Parathyroid adenoma (tissue), 2 donors: ENCODE data around the gene CUL2.
"Not testable (repeated sequence)": the region's sequence is repeated elsewhere in the genome, so short reads cannot be mapped to it uniquely, and the experiment has no call there.

ENCODE experiments used
- H2AFZ ChIP-seq: fragments of 300-600 bp; sonication (generic); one replicate; pipeline ENCODE4 v1.7.0; 2017; ENCODE audit warnings: antibody characterized with exemption, mild to moderate bottlenecking
- H3K27ac ChIP-seq: fragments of 300-600 bp; sonication (generic); one replicate; pipeline ENCODE4 v1.7.0; 2017
- H3K27me3 ChIP-seq: fragments of 300-600 bp; sonication (generic); one replicate; pipeline ENCODE4 v1.7.0; 2017; ENCODE audit warnings: low read length; ENCODE audit not compliant: control insufficient read depth, insufficient read depth
- H3K36me3 ChIP-seq: fragments of 300-600 bp; sonication (generic); one replicate; pipeline ENCODE4 v1.7.0; 2017; ENCODE audit warnings: low read length; ENCODE audit not compliant: control insufficient read depth, insufficient read depth
- H3K4me1 ChIP-seq: fragments of 300-600 bp; sonication (generic); one replicate; pipeline ENCODE4 v1.7.0; 2017; ENCODE audit warnings: control low read depth
- H3K4me2 ChIP-seq: fragments of 300-600 bp; sonication (generic); one replicate; pipeline ENCODE4 v1.7.0; 2017; ENCODE audit warnings: low read length
- H3K4me3 ChIP-seq: fragments of 300-600 bp; sonication (generic); one replicate; pipeline ENCODE4 v1.7.0; 2017; ENCODE audit warnings: low read depth, low read length
- H3K79me2 ChIP-seq: fragments of 300-600 bp; sonication (generic); one replicate; pipeline ENCODE4 v1.7.0; 2017; ENCODE audit warnings: control low read depth
- H3K9ac ChIP-seq: fragments of 300-600 bp; sonication (generic); one replicate; pipeline ENCODE4 v1.7.0; 2017; ENCODE audit warnings: mild to moderate bottlenecking
- H3K9me3 ChIP-seq: fragments of 300-600 bp; sonication (generic); one replicate; pipeline ENCODE4 v1.7.0; 2017; ENCODE audit warnings: low read length; ENCODE audit not compliant: control insufficient read depth
- TF ChIP-seq, protein P1 (sequence below): fragments of 300-600 bp; sonication (generic); IDR thresholded peaks from one replicate; pipeline ENCODE4 v1.7.0; 2017; ENCODE audit warnings: antibody characterized with exemption, mild to moderate bottlenecking
- donor health status: primary hyperparathyroidism.

Gene CUL2

DNA sequence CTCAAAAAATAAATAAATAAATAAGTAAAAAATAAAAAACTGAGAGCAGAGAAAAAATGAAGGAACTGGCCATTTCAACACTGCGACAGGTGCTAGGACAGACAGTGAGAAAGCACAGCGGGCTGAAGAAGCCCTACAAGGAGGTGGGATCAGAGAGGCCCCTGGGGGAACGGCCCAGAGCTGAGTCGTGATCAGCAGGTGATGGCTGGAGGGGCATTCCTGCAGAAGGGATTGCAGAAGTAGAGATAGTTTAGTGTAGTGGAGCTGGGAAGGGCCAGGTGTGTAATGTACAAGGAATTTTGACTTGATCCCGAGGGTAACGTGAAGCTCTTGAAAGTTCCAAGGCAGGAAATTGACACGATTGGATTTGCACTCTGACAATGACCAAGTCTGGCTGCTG, 112.1 kb downstream of the CUL2 start:
- TF ChIP-seq, protein P1, sequence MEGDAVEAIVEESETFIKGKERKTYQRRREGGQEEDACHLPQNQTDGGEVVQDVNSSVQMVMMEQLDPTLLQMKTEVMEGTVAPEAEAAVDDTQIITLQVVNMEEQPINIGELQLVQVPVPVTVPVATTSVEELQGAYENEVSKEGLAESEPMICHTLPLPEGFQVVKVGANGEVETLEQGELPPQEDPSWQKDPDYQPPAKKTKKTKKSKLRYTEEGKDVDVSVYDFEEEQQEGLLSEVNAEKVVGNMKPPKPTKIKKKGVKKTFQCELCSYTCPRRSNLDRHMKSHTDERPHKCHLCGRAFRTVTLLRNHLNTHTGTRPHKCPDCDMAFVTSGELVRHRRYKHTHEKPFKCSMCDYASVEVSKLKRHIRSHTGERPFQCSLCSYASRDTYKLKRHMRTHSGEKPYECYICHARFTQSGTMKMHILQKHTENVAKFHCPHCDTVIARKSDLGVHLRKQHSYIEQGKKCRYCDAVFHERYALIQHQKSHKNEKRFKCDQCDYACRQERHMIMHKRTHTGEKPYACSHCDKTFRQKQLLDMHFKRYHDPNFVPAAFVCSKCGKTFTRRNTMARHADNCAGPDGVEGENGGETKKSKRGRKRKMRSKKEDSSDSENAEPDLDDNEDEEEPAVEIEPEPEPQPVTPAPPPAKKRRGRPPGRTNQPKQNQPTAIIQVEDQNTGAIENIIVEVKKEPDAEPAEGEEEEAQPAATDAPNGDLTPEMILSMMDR, result no peak
- H3K4me2 ChIP-seq, result no peak overlapping the region
- no peaks in the 10 kb centered on the region for H3K79me2 ChIP-seq

DNA sequence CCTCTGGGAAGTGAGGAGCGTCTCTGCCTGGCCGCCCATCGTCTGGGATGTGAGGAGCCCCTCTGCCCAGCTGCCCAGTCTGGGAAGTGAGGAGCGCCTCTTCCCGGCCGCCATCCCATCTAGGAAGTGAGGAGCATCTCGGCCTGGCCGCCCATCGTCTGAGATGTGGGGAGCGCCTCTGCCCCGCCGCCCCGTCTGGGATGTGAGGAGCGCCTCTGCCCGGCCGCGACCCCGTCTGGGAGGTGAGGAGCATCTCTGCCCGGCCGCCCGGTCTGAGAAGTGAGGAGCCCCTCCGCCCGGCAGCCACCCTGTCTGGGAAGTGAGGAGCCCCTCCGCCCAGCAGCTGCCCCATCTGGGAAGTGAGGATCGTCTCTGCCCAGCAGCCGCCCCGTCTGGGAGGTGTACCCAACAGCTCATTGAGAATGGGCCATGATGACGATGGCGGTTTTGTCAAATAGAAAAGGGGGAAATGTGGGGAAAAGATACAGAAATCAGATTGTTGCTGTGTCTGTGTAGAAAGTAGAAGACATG, 113.7 kb downstream of the CUL2 start:
- not testable (repeated sequence) for H3K9me3 ChIP-seq, H3K4me3 ChIP-seq, H2AFZ ChIP-seq, H3K36me3 ChIP-seq, H3K79me2 ChIP-seq, H3K9ac ChIP-seq, H3K27me3 ChIP-seq, H3K4me2 ChIP-seq, H3K27ac ChIP-seq, H3K4me1 ChIP-seq

More for the DNA sequence above, 112.1 kb downstream of the CUL2 start:
- Histone ChIP-seq H3K27ac (no peak overlapping the region), H3K4me3 (no peak overlapping the region), H3K9me3 (no peaks in the 10 kb centered on the region), H3K27me3 (no peaks in the 10 kb centered on the region), H3K4me1 (peaks cover 4% of the 10 kb centered on the region), H3K36me3 (no peaks in the 10 kb centered on the region), H2AFZ (no peak overlapping the region), H3K9ac (no peak overlapping the region)

- not testable (repeated sequence) for H3K27me3 ChIP-seq, H3K4me3 ChIP-seq, H3K36me3 ChIP-seq, H3K79me2 ChIP-seq, H3K9me3 ChIP-seq, H3K9ac ChIP-seq, H3K4me1 ChIP-seq
- TF ChIP-seq, protein P1, result peak; percentile 40
- peak overlapping the region; percentile 51 for H3K27ac ChIP-seq
- H3K4me2 ChIP-seq, result peak overlapping the region; percentile 43
- peak overlapping the region; percentile 74 for H2AFZ ChIP-seq
Observed at GRCh38 chr10:34974364-34975065, 115.6 kb downstream of the CUL2 start.

DNA sequence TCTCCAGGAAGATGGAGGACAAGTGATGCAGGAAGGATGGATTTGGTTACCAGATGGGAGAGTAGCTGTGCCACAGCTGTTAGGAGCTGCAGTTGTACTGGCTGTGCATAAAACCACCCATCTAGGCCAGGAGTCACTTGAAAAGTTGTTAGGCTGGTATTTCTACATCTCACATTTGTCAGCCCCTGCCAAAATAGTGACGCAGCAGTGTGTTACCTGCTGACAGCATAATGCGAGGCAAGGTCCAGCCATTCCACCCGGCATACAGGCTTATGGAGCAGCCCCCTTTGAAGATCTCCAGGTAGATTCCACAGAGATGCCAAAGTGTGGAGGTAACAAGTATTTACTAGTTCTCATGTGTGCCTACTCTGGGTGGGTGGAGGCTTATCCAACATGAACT, 116.4 kb downstream of the CUL2 start:
- H3K9ac ChIP-seq, H3K9me3 ChIP-seq, H3K79me2 ChIP-seq, H3K36me3 ChIP-seq, H3K27me3 ChIP-seq, H3K4me3 ChIP-seq, H3K4me1 ChIP-seq: not testable (repeated sequence)
- Histone ChIP-seq H3K4me2 (peak overlapping the region; percentile 43), H2AFZ (peak overlapping the region; percentile 74), H3K27ac (peak overlapping the region; percentile 51)

- H3K4me2 ChIP-seq, H3K4me3 ChIP-seq, H3K79me2 ChIP-seq, H3K9me3 ChIP-seq, H3K36me3 ChIP-seq, H3K9ac ChIP-seq, H3K27ac ChIP-seq, H3K27me3 ChIP-seq, H2AFZ ChIP-seq, H3K4me1 ChIP-seq: not testable (repeated sequence)
Observed at GRCh38 chr10:34973121-34973520, 117.0 kb downstream of the CUL2 start.

GRCh38 chr10:34972591-34972990, 117.5 kb downstream of the CUL2 start:
- H3K4me3 ChIP-seq, H3K4me2 ChIP-seq, H3K9ac ChIP-seq, H3K9me3 ChIP-seq, H3K27ac ChIP-seq, H3K4me1 ChIP-seq, H3K27me3 ChIP-seq, H3K79me2 ChIP-seq, H3K36me3 ChIP-seq, H2AFZ ChIP-seq: not testable (repeated sequence)

- H3K4me2 ChIP-seq, H3K9ac ChIP-seq, H3K9me3 ChIP-seq, H3K4me3 ChIP-seq, H3K36me3 ChIP-seq, H3K27ac ChIP-seq, H3K27me3 ChIP-seq, H3K79me2 ChIP-seq, H3K4me1 ChIP-seq: not testable (repeated sequence)
- H2AFZ ChIP-seq, result peak overlapping the region; percentile 34
Observed at GRCh38 chr10:34971606-34972334, 118.4 kb downstream of the CUL2 start.
